H1 (cell line): ENCODE measurements around the gene PIK3CA.

Experiments
- CREB1 ChIP-seq: IDR thresholded peaks from 2 replicates; pipeline ENCODE4 v1.6.1; 2012; ENCODE audit warnings: inconsistent platforms
- CTCF ChIP-seq, 3 experiments: IDR thresholded peaks; 1 replicate in 2 of 3; 2 replicates in 1 of 3; pipeline versions ENCODE4 v1.5.1 to v1.6.1; 2011; ENCODE audit warnings: low read length in 3 of 3, mild to moderate bottlenecking in 3 of 3, inconsistent platforms in 2 of 3, low read depth in 1 of 3, moderate library complexity in 1 of 3; ENCODE audit not compliant: insufficient read depth in 1 of 3; ENCODE audit errors: control extremely low read depth in 1 of 3
- EP300 ChIP-seq, 2 experiments: IDR thresholded peaks; 1 replicate in 1 of 2; 2 replicates in 1 of 2; pipeline ENCODE4 v1.6.1; 2011 to 2012; ENCODE audit warnings: low read depth in 2 of 2, low read length in 2 of 2, mild to moderate bottlenecking in 2 of 2, borderline replicate concordance in 1 of 2, inconsistent platforms in 1 of 2, moderate library complexity in 1 of 2
- EZH2 ChIP-seq: fragments of 200-600 bp; sonication (generic); IDR thresholded peaks from 2 replicates; pipeline ENCODE4 v1.7.1; 2012; ENCODE audit warnings: low read depth, mild to moderate bottlenecking, moderate library complexity, low read length, inconsistent platforms; ENCODE audit not compliant: severe bottlenecking
- KDM4A ChIP-seq: IDR thresholded peaks from one replicate; pipeline ENCODE4 v1.7.1; 2012; ENCODE audit warnings: low read depth, mild to moderate bottlenecking, moderate library complexity, low read length, inconsistent platforms; ENCODE audit not compliant: severe bottlenecking
- KDM5A ChIP-seq: fragments of 200-600 bp; IDR thresholded peaks from 2 replicates; pipeline ENCODE4 v1.7.1; 2012; ENCODE audit warnings: mild to moderate bottlenecking, low read length, inconsistent platforms, mixed read lengths
- MAX ChIP-seq: IDR thresholded peaks from 2 replicates; pipeline ENCODE4 v1.6.1; 2012; ENCODE audit warnings: inconsistent platforms
- PHF8 ChIP-seq: fragments of 200-600 bp; sonication (generic); conservative IDR thresholded peaks from 2 replicates; pipeline ENCODE4 v1.7.1; 2012; ENCODE audit warnings: low read depth, mild to moderate bottlenecking, inconsistent platforms, low read length, moderate library complexity
- POLR2A ChIP-seq, 2 experiments: IDR thresholded peaks; 1 replicate in 1 of 2; 2 replicates in 1 of 2; pipeline ENCODE4 v1.6.1; 2011; ENCODE audit warnings: low read depth in 2 of 2, low read length in 2 of 2, mild to moderate bottlenecking in 2 of 2; ENCODE audit errors: control extremely low read depth in 1 of 2
- POLR2AphosphoS5 ChIP-seq: IDR thresholded peaks from 2 replicates; pipeline ENCODE4 v1.6.1; 2011; ENCODE audit warnings: low read depth, low read length
- SRF ChIP-seq: IDR thresholded peaks from 2 replicates; pipeline ENCODE4 v1.6.1; 2011; ENCODE audit warnings: mild to moderate bottlenecking, low read depth, low read length, moderate library complexity
- TBP ChIP-seq: IDR thresholded peaks from 2 replicates; pipeline ENCODE4 v1.6.1; 2011; ENCODE audit warnings: low read depth, low read length, improper control_type of control experiment
- TEAD4 ChIP-seq: IDR thresholded peaks from 2 replicates; pipeline ENCODE4 v1.6.1; 2012; ENCODE audit warnings: low read depth, low read length, inconsistent platforms, mixed read lengths
- ZNF274 ChIP-seq: IDR thresholded peaks from 2 replicates; pipeline ENCODE4 v1.7.0; 2012; ENCODE audit warnings: low read length, borderline replicate concordance; ENCODE audit errors: extremely low read depth

GRCh38 chr3:179234199-179234598, 86.0 kb downstream of the PIK3CA start:
- TF ChIP-seq EZH2 (no peak), CTCF (IDR thresholded peaks at IDR 0.05; ENCODE audit: control extremely low read depth in 1 of 3, insufficient read depth in 1 of 3, low read depth in 1 of 3, low read length in 3 of 3) (no peak), EP300 (IDR thresholded peaks at IDR 0.05; ENCODE audit: borderline replicate concordance in 1 of 2, low read depth in 2 of 2, low read length in 2 of 2) (no peak), SRF (no peak), POLR2A (IDR thresholded peaks at IDR 0.05; ENCODE audit: control extremely low read depth in 1 of 2, low read depth in 2 of 2, low read length in 2 of 2) (no peak), ZNF274 (no peak), PHF8 (no peak), TBP (no peak), MAX (no peak), CREB1 (no peak), KDM4A (no peak), POLR2AphosphoS5 (no peak), KDM5A (no peak), TEAD4 (no peak)
